HCEC 1CT (cell line): ENCODE results near the gene MX1.

Experiments used
- DNase-seq: peaks from one replicate; pipeline ENCODE4 v3.0.0-alpha.2; 2017

Gene MX1

GRCh38 chr21:41435706-41436105 is 9.7 kb downstream of the MX1 start:
- DNase-seq = no peak

GRCh38 chr21:41437729-41438128 is 11.7 kb downstream of the MX1 start:
- no peak for DNase-seq

GRCh38 chr21:41438425-41439113 is 12.5 kb downstream of the MX1 start:
- DNase-seq = no peak

- DNase-seq = no peak
These were observed 13.2 kb downstream of the MX1 start for GRCh38 chr21:41439248-41439647.

DNA sequence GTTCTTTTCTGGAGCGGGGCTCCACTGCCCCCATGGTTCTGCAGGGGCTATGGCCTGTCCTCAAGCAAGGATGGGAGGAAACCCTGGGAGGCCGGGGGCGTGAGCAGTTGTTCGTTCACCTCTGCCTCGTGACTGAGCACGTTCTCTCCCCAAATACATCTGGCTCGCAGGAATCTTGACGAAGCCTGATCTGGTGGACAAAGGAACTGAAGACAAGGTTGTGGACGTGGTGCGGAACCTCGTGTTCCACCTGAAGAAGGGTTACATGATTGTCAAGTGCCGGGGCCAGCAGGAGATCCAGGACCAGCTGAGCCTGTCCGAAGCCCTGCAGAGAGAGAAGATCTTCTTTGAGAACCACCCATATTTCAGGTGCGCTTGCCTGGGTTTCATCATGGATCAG is 15.5 kb downstream of the MX1 start:
- DNase-seq = no peak

DNA sequence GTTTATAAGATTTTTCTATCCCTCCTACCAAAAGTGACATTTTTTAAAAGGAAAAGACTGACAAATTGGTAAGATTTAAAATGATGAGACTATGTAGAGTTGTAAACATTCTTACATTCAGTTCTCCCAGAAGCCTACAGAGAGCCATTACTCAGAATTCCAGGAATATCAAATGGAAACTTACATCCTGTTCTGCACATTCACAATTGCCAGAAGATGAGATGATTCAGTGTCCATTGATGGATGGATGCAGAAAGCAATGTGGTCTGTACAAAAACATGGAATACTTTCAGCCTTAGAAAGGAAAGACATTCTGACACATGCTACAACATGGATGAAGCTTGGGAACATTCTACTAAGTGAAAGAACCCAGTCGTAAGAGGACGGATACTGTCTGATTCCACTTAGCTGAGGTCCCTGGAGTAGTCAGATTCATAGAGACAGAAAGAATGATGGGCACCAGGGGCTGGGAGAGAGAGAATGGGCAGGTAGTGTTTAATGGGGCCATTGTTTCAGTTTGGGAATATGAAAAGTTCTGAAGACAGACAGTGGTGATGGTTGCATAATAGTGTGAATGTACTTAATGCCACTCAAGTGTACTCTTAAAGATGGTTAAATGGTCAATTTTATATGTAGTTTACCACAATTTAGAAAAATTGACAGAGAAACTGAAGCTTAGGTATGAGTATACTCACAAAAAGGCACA is 16.6 kb downstream of the MX1 start:
- no peak for DNase-seq

GRCh38 chr21:41443562-41443961 is 17.5 kb downstream of the MX1 start:
- no peak for DNase-seq

DNA sequence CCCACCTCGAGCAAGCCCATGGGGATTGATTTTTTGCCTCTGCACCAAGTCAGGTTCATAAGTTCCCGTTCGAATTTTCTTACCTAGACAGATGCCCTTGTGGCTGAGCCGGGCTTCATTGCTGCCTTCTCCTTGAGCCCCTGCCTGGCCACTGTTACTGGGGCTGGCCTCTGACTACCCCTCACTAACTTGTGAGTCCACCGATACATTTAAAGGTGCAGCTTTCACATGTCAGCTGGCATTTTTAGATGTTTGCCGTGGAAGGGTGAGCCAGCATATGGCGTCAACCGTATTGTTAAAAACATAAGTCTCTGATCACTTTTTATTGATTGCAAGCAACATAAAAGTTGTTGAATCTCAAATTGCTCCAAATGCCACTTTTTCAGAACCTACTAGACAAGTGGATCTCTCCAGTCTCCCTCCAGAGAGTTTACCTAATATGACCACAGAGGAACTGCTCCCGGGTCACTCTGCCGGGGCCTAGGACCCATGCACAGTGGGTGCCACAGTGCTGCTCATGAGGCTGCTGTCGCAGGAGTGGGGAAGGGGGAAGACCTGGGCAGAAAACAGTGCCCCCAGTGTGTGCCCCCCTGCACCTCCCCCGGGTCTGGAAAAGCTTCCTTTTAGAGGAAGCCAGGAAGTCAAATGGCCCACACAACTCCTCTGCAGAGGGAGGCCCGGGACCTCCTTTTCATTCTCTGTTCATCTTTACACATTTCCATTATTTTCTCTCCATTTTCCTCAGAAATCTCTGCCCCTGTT is 18.8 kb downstream of the MX1 start:
- no peak for DNase-seq

- DNase-seq = no peak
These were observed 19.4 kb downstream of the MX1 start for GRCh38 chr21:41445465-41445862.

DNA sequence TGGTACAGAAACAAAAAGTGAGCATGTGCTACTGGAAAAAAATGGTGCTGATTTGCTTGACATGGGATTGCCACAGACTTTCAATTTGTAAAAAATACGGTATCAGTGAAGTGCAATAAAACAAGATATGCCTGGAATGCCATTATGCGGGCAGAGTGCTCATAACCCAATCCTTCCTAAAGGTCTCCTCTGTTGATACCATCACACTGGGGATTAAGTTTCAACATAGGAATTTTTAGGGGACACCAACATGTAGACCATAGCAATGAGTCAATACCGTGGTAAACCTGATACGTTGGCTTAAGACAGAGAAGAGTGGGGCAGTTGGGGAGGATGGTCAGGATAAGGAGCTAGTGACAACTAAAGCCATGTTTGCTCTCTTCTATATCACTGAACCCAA is 20.5 kb downstream of the MX1 start:
- DNase-seq = no peak

DNA sequence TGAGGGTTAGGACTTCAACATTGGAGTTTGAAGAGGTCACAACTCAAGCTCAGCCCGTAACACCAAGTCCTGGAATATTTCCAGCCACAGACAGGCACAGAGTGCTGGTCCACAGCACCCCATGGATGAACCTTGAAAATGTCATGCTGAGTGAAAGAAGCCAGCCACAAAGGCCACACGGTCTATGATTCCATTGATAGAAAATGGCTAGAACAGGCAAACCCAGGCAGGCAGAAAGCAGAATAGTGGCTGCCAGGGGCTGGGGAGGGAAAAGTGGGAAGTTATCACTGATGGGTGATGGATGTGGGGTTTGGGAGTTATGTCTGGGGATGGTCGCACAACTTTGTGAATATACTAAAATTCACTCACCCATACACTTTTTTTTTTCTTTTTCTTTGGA is 21.3 kb downstream of the MX1 start:
- DNase-seq = no peak

DNA sequence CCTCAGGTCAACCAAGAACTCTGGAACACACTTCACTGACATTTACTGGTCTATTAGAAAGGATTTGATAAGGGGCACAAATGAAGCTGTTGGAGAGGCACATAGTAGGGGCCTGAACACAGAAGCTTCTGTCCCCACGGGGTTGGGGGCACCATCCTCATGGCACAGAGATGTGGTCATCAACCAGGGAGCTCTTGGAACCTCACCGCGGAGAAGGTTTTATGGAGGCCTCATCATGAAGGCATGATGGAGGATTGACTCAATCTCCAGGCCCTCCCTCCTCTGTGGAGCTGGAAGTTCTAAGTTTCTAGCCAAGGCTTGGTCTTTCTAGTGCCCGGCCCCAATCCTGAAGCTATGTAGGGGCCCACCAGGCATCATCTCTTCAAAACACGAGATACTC is 23.6 kb downstream of the MX1 start:
- DNase-seq = no peak

DNA sequence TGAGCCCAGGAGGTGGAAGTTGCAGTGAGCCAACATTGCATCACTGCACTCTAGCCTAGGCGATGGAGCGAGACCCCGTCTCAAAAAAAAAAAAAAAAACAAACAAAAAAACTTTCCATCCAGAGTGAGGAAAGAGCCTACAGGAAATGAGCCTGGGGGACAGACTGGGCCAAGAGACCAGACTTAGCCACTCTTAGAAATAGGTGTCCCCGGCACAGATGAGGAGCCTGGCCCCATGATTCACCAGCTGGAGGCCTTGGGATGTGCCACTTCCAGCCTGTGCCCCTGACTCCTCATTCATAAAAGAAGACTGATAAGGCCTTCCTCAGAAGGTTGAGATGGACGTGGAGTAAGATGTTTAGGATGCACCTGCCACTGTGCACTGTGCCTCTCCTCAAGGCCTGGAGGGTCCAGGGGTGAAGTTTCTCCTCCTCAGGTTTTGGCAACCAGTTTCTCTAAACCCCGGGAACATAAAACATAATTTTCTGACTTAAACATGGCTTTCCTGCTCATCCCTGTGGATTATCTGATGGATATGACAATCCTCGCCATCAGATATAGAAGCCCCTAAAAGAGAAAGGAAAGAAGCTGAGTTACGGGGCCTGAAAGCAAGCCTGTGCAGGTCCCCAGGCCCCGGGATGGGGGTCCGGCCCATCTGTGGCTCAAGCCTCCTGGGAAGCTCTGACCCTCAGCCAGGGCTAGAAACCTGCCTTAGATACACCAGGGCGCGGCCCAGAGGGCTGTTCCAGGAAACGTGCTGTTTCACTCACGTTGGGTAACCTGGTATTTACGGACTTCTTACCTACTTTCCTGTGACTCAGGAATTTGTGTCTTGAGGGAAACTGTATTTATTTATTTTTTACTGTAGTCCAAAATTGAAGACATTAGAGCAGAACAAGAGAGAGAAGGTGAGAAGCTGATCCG is 26.0 kb downstream of the MX1 start:
- DNase-seq = no peak

- no peak for DNase-seq
These were observed 27.2 kb downstream of the MX1 start for GRCh38 chr21:41453198-41453597.

DNA sequence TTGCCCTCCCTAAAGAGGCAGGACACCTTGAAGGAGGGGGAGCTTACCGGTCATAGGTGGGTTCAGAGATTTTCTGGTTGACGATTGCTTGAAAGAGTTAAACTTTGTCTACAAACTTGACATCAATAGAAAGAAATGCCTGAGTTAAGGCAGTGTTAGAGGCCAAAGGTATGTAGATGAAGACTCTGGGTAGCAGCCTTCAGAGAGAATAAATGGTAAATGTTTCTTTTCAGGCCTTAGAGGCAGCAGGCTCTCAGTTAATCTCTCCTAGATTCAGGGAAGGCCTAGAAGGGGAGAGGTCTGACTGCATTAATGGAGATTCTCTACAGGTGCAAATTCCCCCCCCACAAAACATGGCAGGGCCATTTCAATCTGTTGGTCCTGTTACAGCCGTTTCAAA is 27.7 kb downstream of the MX1 start:
- no peak for DNase-seq

- DNase-seq = no peak
These were observed 32.1 kb downstream of the MX1 start for GRCh38 chr21:41458121-41458520.

DNA sequence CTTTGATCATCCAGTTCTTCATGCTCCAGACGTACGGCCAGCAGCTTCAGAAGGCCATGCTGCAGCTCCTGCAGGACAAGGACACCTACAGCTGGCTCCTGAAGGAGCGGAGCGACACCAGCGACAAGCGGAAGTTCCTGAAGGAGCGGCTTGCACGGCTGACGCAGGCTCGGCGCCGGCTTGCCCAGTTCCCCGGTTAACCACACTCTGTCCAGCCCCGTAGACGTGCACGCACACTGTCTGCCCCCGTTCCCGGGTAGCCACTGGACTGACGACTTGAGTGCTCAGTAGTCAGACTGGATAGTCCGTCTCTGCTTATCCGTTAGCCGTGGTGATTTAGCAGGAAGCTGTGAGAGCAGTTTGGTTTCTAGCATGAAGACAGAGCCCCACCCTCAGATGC is 32.5 kb downstream of the MX1 start:
- DNase-seq = no peak

- no peak for DNase-seq
These were observed 34.0 kb downstream of the MX1 start for GRCh38 chr21:41459884-41460534.

- DNase-seq = no peak
These were observed 34.8 kb downstream of the MX1 start for GRCh38 chr21:41460578-41461527.

DNA sequence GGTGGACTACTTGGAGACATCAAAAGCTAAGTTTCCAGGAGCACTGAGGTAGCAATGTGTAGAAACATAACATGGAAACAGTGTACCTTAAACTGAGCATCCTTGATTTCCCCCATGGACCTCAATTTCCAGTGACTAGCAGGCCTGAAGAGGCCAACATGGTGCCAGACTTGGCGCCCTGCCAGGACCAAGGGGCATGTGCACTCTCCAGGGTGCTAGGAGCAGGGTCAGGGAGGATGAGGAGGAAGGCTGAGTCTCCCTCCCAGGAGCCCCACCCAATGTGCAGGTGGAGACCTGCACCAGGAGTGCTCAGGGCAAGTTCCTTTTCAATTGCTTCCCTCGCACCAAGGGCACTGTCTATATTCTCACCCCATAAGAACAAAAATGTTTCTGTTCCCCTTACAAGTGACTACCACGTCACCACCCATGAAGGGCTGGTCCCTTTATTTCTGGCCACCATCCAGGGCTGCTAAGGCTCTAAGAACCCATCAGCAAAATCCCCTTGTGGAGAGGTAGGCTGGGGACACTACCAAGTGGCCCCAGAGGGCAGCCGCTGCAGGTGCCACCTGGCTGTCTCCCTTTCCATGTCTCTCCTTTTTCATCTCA is 39.2 kb downstream of the MX1 start:
- DNase-seq = no peak
